Activated gamma-delta T cell (primary cell): ENCODE data around the gene DNASE1L2.

Experiments used
- DNase-seq: peaks from one replicate; lab custom pipeline; 2025; lab: John Stamatoyannopoulos, UW

Gene DNASE1L2

GRCh38 chr16:2270070-2270462 lies 33.8 kb downstream of the DNASE1L2 start:
- no peak for DNase-seq

- no peak for DNase-seq
Measured at GRCh38 chr16:2270588-2271470, 34.6 kb downstream of the DNASE1L2 start.

GRCh38 chr16:2271848-2272461 lies 35.7 kb downstream of the DNASE1L2 start:
- DNase-seq: no peak

GRCh38 chr16:2273484-2273883 lies 37.2 kb downstream of the DNASE1L2 start:
- no peak for DNase-seq

- no peak for DNase-seq
Measured at GRCh38 chr16:2273931-2274330, 37.7 kb downstream of the DNASE1L2 start.

GRCh38 chr16:2275476-2276367 lies 39.5 kb downstream of the DNASE1L2 start:
- no peak for DNase-seq

GRCh38 chr16:2276368-2277195 lies 40.3 kb downstream of the DNASE1L2 start:
- no peak for DNase-seq

- no peak for DNase-seq
Measured at GRCh38 chr16:2277466-2278271, 41.4 kb downstream of the DNASE1L2 start.

GRCh38 chr16:2278272-2278608 lies 42.0 kb downstream of the DNASE1L2 start:
- DNase-seq: no peak

GRCh38 chr16:2278956-2279800 lies 42.9 kb downstream of the DNASE1L2 start:
- no peak for DNase-seq

- DNase-seq: no peak
Measured at GRCh38 chr16:2280461-2280860, 44.2 kb downstream of the DNASE1L2 start.

- DNase-seq: no peak
Measured at GRCh38 chr16:2280981-2281542, 44.8 kb downstream of the DNASE1L2 start.

- no peak for DNase-seq
Measured at GRCh38 chr16:2282262-2282661, 46.0 kb downstream of the DNASE1L2 start.

GRCh38 chr16:2282866-2283555 lies 46.8 kb downstream of the DNASE1L2 start:
- no peak for DNase-seq

GRCh38 chr16:2284001-2284770 lies 47.9 kb downstream of the DNASE1L2 start:
- DNase-seq: no peak

GRCh38 chr16:2284797-2285576 lies 48.7 kb downstream of the DNASE1L2 start:
- no peak for DNase-seq

GRCh38 chr16:2285731-2286191 lies 49.5 kb downstream of the DNASE1L2 start:
- no peak for DNase-seq
